Peyer's patch (tissue), 4 donors: Measurements from ENCODE around the gene SIM1.

Source experiments
- CTCF ChIP-seq, 6 experiments: fragments of 450-650 bp in 4 of 6; fragments of 200-600 bp in 2 of 6; sonication (generic) in 1 of 6; IDR thresholded peaks; one replicate each; pipeline ENCODE4 v1.5.1; 2017 to 2019; ENCODE audit warnings: antibody characterized with exemption in 6 of 6, mild to moderate bottlenecking in 3 of 6, moderate library complexity in 1 of 6
- POLR2A ChIP-seq, 2 donors: fragments of 450-650 bp; IDR thresholded peaks; one replicate each; pipeline ENCODE4 v1.5.1; 2017; ENCODE audit warnings: antibody characterized with exemption in 2 of 2, mild to moderate bottlenecking in 2 of 2, moderate library complexity in 2 of 2

- no peak for TF ChIP-seq CTCF (IDR thresholded peaks at IDR 0.05)
- no peak for TF ChIP-seq POLR2A (IDR thresholded peaks at IDR 0.05)
Measured at GRCh38 chr6:100484474-100484873, 19.8 kb upstream of the SIM1 start.
